Measurements from ENCODE around the gene PTH2R. TPM values are rescaled to one million over a fixed set of nuclear protein-coding genes. Genes with fewer than 3 reads are reported as not detected.
"Not testable (repeated sequence)": the region's sequence is repeated elsewhere in the genome, so short reads cannot be mapped to it uniquely, and the experiment has no call there.

The PTH2R gene
- total and polyA plus RNA-seq, 2 donors (not counting 3 experiments of a cell fraction or from before 2014, with no cell fraction given): not detected

DNA sequence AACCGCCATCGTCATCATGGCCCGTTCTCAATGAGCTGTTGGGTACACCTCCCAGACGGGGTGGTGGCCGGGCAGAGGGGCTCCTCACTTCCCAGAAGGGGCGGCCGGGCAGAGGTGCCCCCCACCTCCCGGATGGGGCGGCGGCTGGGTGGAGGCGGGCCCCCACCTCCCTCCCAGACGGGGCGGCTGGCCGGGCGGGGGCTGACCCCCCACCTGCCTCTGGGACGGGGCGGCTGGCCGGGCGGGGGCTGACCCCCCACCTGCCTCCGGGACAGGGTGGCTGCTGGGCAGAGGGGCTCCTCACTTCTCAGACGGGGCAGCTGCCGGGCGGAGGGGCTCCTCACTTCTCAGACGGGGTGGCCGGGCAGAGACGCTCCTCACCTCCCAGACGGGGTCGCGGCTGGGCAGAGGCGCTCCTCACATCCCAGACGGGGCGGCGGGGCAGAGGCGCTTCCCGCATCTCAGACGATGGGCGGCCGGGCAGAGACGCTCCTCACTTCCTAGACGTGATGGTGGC is 29.2 kb upstream of the PTH2R start:
- FAIRE-seq; H3K4me3 ChIP-seq (replicated peaks in 1 of 3; ENCODE audit: insufficient read depth in 1 of 3, low read depth in 1 of 3, low read length in 3 of 3); CTCF ChIA-PET; POLR2A ChIA-PET; H4K20me1 ChIP-seq (replicated peaks; ENCODE audit: control insufficient read depth, extremely low read depth, insufficient read depth, low read length); H3K4me1 ChIP-seq (ENCODE audit: control insufficient read depth, extremely low read depth, insufficient read depth, low read length); DNase-seq (ENCODE audit: low read depth, low spot score); H3K9me3 ChIP-seq (replicated peaks; ENCODE audit: control insufficient read depth, insufficient read depth, low read length); H3K27ac ChIP-seq (ENCODE audit: insufficient read depth, low read depth, low read length); H3K4me2 ChIP-seq (ENCODE audit: insufficient read depth, low read length); H3K36me3 ChIP-seq (ENCODE audit: control insufficient read depth in 2 of 2, extremely low read depth in 1 of 2, insufficient read depth in 2 of 2, low read length in 2 of 2); H2AFZ ChIP-seq (ENCODE audit: low read depth, low read length); H3K27me3 ChIP-seq (ENCODE audit: control insufficient read depth in 2 of 2, insufficient read depth in 2 of 2, low read length in 2 of 2); dilution Hi-C loops (cut with MboI; ENCODE audit: extremely low pct_ligation_motif_present, low sequenced_read_pairs); H3K9ac ChIP-seq (replicated peaks; ENCODE audit: extremely low read depth, insufficient read depth, low read length); H3K79me2 ChIP-seq (ENCODE audit: control insufficient read depth, insufficient read depth, low read length); BruUV-seq (replicated peaks); H3K9me1 ChIP-seq (replicated peaks; ENCODE audit: control insufficient read depth, extremely low read depth, insufficient read depth, low read length): not testable (repeated sequence)
- intact Hi-C loops (cut with micrococcal nuclease): loop anchor here (10.0 kb wide), 1 partner anchor 203 kb away; no protein-coding TSS in a partner anchor

DNA sequence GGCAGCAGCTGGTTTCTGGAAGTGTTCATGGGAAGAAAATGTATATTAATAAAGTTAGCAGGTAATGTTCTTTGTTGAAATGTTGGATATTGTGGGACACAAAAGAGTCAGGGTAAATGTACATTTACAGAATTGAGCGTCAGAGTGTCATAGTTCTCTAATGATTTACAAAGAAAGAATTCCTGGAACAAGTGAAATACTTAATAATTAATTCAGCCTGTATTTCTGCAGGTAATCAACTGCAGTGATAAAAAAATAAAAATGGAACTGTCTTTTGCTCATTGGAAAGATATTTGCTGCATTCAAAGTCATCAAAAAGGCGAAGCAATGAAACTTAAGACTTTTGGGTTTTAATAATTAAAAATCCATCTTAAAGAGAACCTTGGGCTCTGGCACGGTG is 27.4 kb upstream of the PTH2R start:
- no peak for TF ChIP-seq EZH2 (IDR thresholded peaks at IDR 0.05; ENCODE audit: borderline replicate concordance, low read depth, low read length, severe bottlenecking)
- no peak for TF ChIP-seq POLR2AphosphoS5 (IDR thresholded peaks at IDR 0.05; ENCODE audit: insufficient read depth, low read depth, low read length)
- no peak for TF ChIP-seq MAX (IDR thresholded peaks at IDR 0.05; ENCODE audit: insufficient read depth, insufficient read length)
- no peak for TF ChIP-seq POLR2A (IDR thresholded peaks at IDR 0.05; ENCODE audit: low read depth, low read length)
- no peak for TF ChIP-seq GATA2 (IDR thresholded peaks at IDR 0.05; ENCODE audit: insufficient read depth, insufficient read length, low read depth, low read length)
- no peak for TF ChIP-seq CTCF (IDR thresholded peaks at IDR 0.05; ENCODE audit: extremely low read depth in 1 of 2, insufficient read depth in 1 of 2, low read depth in 1 of 2, low read length in 2 of 2)
- no peak for TF ChIP-seq MYC (IDR thresholded peaks at IDR 0.05; ENCODE audit: low read depth, low read length)
- TF ChIP-seq FOS (IDR thresholded peaks at IDR 0.05; ENCODE audit: borderline replicate concordance, insufficient read depth, low read length): no peak
- TF ChIP-seq JUN (IDR thresholded peaks at IDR 0.05; ENCODE audit: borderline replicate concordance, insufficient read depth, insufficient read length, low read depth): no peak
- H3K9me3 ChIP-seq (replicated peaks; ENCODE audit: control insufficient read depth, insufficient read depth, low read length): no peaks in the 10 kb centered on the region
- H3K4me2 ChIP-seq (ENCODE audit: insufficient read depth, low read length): no peak overlapping the region
- BruUV-seq (replicated peaks): no TSS peak
- H2AFZ ChIP-seq (ENCODE audit: low read depth, low read length): no peak overlapping the region
- dilution Hi-C loops (cut with MboI; ENCODE audit: extremely low pct_ligation_motif_present, low sequenced_read_pairs): no loop called here
- ChIA-PET POLR2A (no interaction called here), CTCF (interaction anchor here (0.6 kb wide), 1 partner anchor 167 kb away, joined by 5 read pairs; no protein-coding TSS in a partner anchor)
- no peak overlapping the region for H3K27ac ChIP-seq (ENCODE audit: insufficient read depth, low read depth, low read length)
- H3K9me1 ChIP-seq (replicated peaks; ENCODE audit: control insufficient read depth, extremely low read depth, insufficient read depth, low read length): no peaks in the 10 kb centered on the region
- no peak for DNase-seq (ENCODE audit: low read depth, low spot score)
- H3K4me3 ChIP-seq (replicated peaks in 1 of 3; ENCODE audit: insufficient read depth in 1 of 3, low read depth in 1 of 3, low read length in 3 of 3): no peak overlapping the region
- intact Hi-C loops (cut with micrococcal nuclease): loop anchor here (10.0 kb wide), 1 partner anchor 204 kb away; no protein-coding TSS in a partner anchor
- H3K27me3 ChIP-seq (ENCODE audit: control insufficient read depth in 2 of 2, insufficient read depth in 2 of 2, low read length in 2 of 2): peaks cover 0 to 2% of the 10 kb centered on the region in 2 experiments
- no peaks in the 10 kb centered on the region for H4K20me1 ChIP-seq (replicated peaks; ENCODE audit: control insufficient read depth, extremely low read depth, insufficient read depth, low read length)
- no peaks in the 10 kb centered on the region for H3K4me1 ChIP-seq (ENCODE audit: control insufficient read depth, extremely low read depth, insufficient read depth, low read length)
- no peaks in the 10 kb centered on the region for H3K79me2 ChIP-seq (ENCODE audit: control insufficient read depth, insufficient read depth, low read length)
- no peaks in the 10 kb centered on the region for H3K36me3 ChIP-seq (ENCODE audit: control insufficient read depth in 2 of 2, extremely low read depth in 1 of 2, insufficient read depth in 2 of 2, low read length in 2 of 2)
- no peak overlapping the region for H3K9ac ChIP-seq (replicated peaks; ENCODE audit: extremely low read depth, insufficient read depth, low read length)
- FAIRE-seq: no peak
